ENCODE data around the gene CRLF1.
"Not testable (repeated sequence)": the region's sequence is repeated elsewhere in the genome, so short reads cannot be mapped to it uniquely, and the experiment has no call there.

The CRLF1 gene

GRCh38 chr19:18608805-18609716, 2.5 kb upstream of the CRLF1 start:
- no peak for DNase-seq (ENCODE audit: low spot score)

- DNase-seq (ENCODE audit: low spot score): no peak
Measured at GRCh38 chr19:18608102-18608804, 1.7 kb upstream of the CRLF1 start.

GRCh38 chr19:18607226-18608101, 865 bp upstream of the CRLF1 start:
- no peak for DNase-seq (ENCODE audit: low spot score)

- no peak for DNase-seq (ENCODE audit: low spot score)
Measured at GRCh38 chr19:18605546-18606280, 886 bp downstream of the CRLF1 start.

GRCh38 chr19:18605196-18605545, 1.4 kb downstream of the CRLF1 start:
- no peak for DNase-seq (ENCODE audit: low spot score)

GRCh38 chr19:18604820-18605159, 1.8 kb downstream of the CRLF1 start:
- no peak for DNase-seq (ENCODE audit: low spot score)

- no peak for DNase-seq (ENCODE audit: low spot score)
Measured at GRCh38 chr19:18603958-18604819, 2.4 kb downstream of the CRLF1 start.

- DNase-seq (ENCODE audit: low spot score): no peak
Measured at GRCh38 chr19:18603255-18603957, 3.2 kb downstream of the CRLF1 start.

- no peak for DNase-seq (ENCODE audit: low spot score)
Measured at GRCh38 chr19:18601875-18602274, 4.7 kb downstream of the CRLF1 start.

- DNase-seq (ENCODE audit: low spot score): not testable (repeated sequence)
Measured at GRCh38 chr19:18600692-18601397, 5.8 kb downstream of the CRLF1 start.

GRCh38 chr19:18599485-18599884, 7.1 kb downstream of the CRLF1 start:
- DNase-seq (ENCODE audit: low spot score): no peak

- no peak for DNase-seq (ENCODE audit: low spot score)
Measured at GRCh38 chr19:18597809-18598660, 8.6 kb downstream of the CRLF1 start.

- peak; percentile 32 for DNase-seq (ENCODE audit: low spot score)
Measured at GRCh38 chr19:18596752-18597157, 9.8 kb downstream of the CRLF1 start.

- no peak for DNase-seq (ENCODE audit: low spot score)
Measured at GRCh38 chr19:18595475-18595874, 11.1 kb downstream of the CRLF1 start.

GRCh38 chr19:18594824-18595373, 11.7 kb downstream of the CRLF1 start:
- no peak for DNase-seq (ENCODE audit: low spot score)

- peak; percentile 74 for DNase-seq (ENCODE audit: low spot score)
Measured at GRCh38 chr19:18594096-18594823, 12.3 kb downstream of the CRLF1 start.

- DNase-seq (ENCODE audit: low spot score): peak; percentile 39
Measured at GRCh38 chr19:18593367-18594095, 13.1 kb downstream of the CRLF1 start.
